ENCODE measurements around the gene SLC16A9. TPM values are rescaled to one million over a fixed set of nuclear protein-coding genes. Genes with fewer than 3 reads are reported as not detected.

Gene SLC16A9
- total and polyA plus RNA-seq, 10 donors = 2.1 to 58.9 (median 27.0) TPM

GRCh38 chr10:59628965-59629364 lies 80.7 kb downstream of the SLC16A9 start:
- Histone ChIP-seq H3K27me3 (replicated peaks in 1 of 7) (no peaks in the 10 kb centered on the region), H3K9me3 (no peaks in the 10 kb centered on the region), H3K4me1 (peaks cover 0 to 7% (median 7%) of the 10 kb centered on the region in 6 donors), H3K4me3 (no peak overlapping the region), H3K36me3 (no peaks in the 10 kb centered on the region), H3K27ac (no peak overlapping the region)
- 87 to 96% (median 95%) methylated on average over 4 of the region's 4 CpGs for WGBS, 5 donors
- TF ChIP-seq POLR2A (IDR thresholded peaks at IDR 0.05) = no peak
- TF ChIP-seq POLR2AphosphoS5 (IDR thresholded peaks at IDR 0.05) = no peak
- no peak for TF ChIP-seq CTCF (IDR thresholded peaks at IDR 0.05 in 8 of 11, conservative IDR thresholded peaks at IDR 0.05 in 3 of 11)
- DNase-seq = no peak
- intact Hi-C loops (cut with DNase I; ENCODE audit: low total_unique reads) = loop anchor here (5.0 to 10.0 kb wide), 2 partner anchors 178 to 406 kb away; no protein-coding TSS in a partner anchor

GRCh38 chr10:59628456-59628855 lies 81.2 kb downstream of the SLC16A9 start:
- H3K4me3 ChIP-seq = no peak overlapping the region
- H3K9me3 ChIP-seq = no peaks in the 10 kb centered on the region
- H3K4me1 ChIP-seq = peaks cover 0 to 7% (median 7%) of the 10 kb centered on the region in 6 donors
- no peaks in the 10 kb centered on the region for H3K36me3 ChIP-seq
- H3K27me3 ChIP-seq (replicated peaks in 1 of 7) = no peaks in the 10 kb centered on the region
- H3K27ac ChIP-seq = no peak overlapping the region
- intact Hi-C loops (cut with DNase I; ENCODE audit: low total_unique reads) = loop anchor here (5.0 to 10.0 kb wide), 2 partner anchors 179 to 406 kb away; no protein-coding TSS in a partner anchor
- DNase-seq = no peak
- TF ChIP-seq POLR2AphosphoS5 (IDR thresholded peaks at IDR 0.05) (no peak), POLR2A (IDR thresholded peaks at IDR 0.05) (no peak), CTCF (IDR thresholded peaks at IDR 0.05 in 8 of 11, conservative IDR thresholded peaks at IDR 0.05 in 3 of 11) (no peak)
- WGBS, 5 donors = 70 to 81% (median 75%) methylated on average over 6 of the region's 6 CpGs

- peaks cover 0 to 7% (median 7%) of the 10 kb centered on the region in 6 donors for H3K4me1 ChIP-seq
- H3K4me3 ChIP-seq = no peak overlapping the region
- no peaks in the 10 kb centered on the region for H3K27me3 ChIP-seq (replicated peaks in 1 of 7)
- 71 to 93% (median 91%) methylated on average over 4 of the region's 4 CpGs for WGBS, 5 donors
- no peak overlapping the region for H3K27ac ChIP-seq
- TF ChIP-seq POLR2A (IDR thresholded peaks at IDR 0.05) = no peak
- no peak for TF ChIP-seq CTCF (IDR thresholded peaks at IDR 0.05 in 8 of 11, conservative IDR thresholded peaks at IDR 0.05 in 3 of 11)
- TF ChIP-seq POLR2AphosphoS5 (IDR thresholded peaks at IDR 0.05) = no peak
- intact Hi-C loops (cut with DNase I; ENCODE audit: low total_unique reads) = loop anchor here (5.0 to 10.0 kb wide), 2 partner anchors 180 to 407 kb away; no protein-coding TSS in a partner anchor
- no peak for DNase-seq
- H3K36me3 ChIP-seq = no peaks in the 10 kb centered on the region
- H3K9me3 ChIP-seq = no peaks in the 10 kb centered on the region
Observed at GRCh38 chr10:59627366-59628018, 82.2 kb downstream of the SLC16A9 start.

GRCh38 chr10:59626523-59626869 lies 83.2 kb downstream of the SLC16A9 start:
- no peak overlapping the region for H3K27ac ChIP-seq
- intact Hi-C loops (cut with DNase I; ENCODE audit: low total_unique reads) = loop anchor here (5.0 to 10.0 kb wide), 2 partner anchors 181 to 408 kb away; no protein-coding TSS in a partner anchor
- peaks cover 0 to 7% (median 7%) of the 10 kb centered on the region in 6 donors for H3K4me1 ChIP-seq
- no peaks in the 10 kb centered on the region for H3K27me3 ChIP-seq (replicated peaks in 1 of 7)
- no peaks in the 10 kb centered on the region for H3K9me3 ChIP-seq
- TF ChIP-seq CTCF (IDR thresholded peaks at IDR 0.05 in 8 of 11, conservative IDR thresholded peaks at IDR 0.05 in 3 of 11) = no peak
- no peak for TF ChIP-seq POLR2A (IDR thresholded peaks at IDR 0.05)
- no peak for TF ChIP-seq POLR2AphosphoS5 (IDR thresholded peaks at IDR 0.05)
- H3K36me3 ChIP-seq = no peaks in the 10 kb centered on the region
- H3K4me3 ChIP-seq = no peak overlapping the region
- 51 to 72% (median 65%) methylated on average over 3 of the region's 3 CpGs for WGBS, 5 donors
- no peak for DNase-seq

All from spleen (tissue), 11 donors.